ENCODE measurements around the gene NARF. TPM values are rescaled to one million over a fixed set of nuclear protein-coding genes. Genes with fewer than 3 reads are reported as not detected.

Gene NARF
- total and polyA plus RNA-seq, 2 of the 8 experiments (the other 6 are each of a cell fraction or from before 2014, with no cell fraction given) = 97.4 to 131 TPM

GRCh38 chr17:82416771-82417170 is 41.8 kb upstream of the NARF start:
- peaks cover 5 to 9% of the 10 kb centered on the region in 2 experiments for H4K20me1 ChIP-seq (replicated peaks in 1 of 2; ENCODE audit: control insufficient read depth in 1 of 2, insufficient read depth in 2 of 2, low read length in 2 of 2)
- FAIRE-seq (no peak), DNase-seq (ENCODE audit: low read depth in 1 of 2, low spot score in 2 of 2) (no peak)
- H3K4ac ChIP-seq (replicated peaks; ENCODE audit: insufficient read length, low read depth, low read length) = no peak overlapping the region
- H3K9ac ChIP-seq (replicated peaks in 1 of 4; ENCODE audit: extremely low read depth in 1 of 4, low read depth in 3 of 4, low read length in 3 of 4) = no peak overlapping the region
- ChIA-PET POLR2A (ENCODE audit: partially characterized antibody) (no interaction called here), CTCF (ENCODE audit: partially characterized antibody) (interaction anchor here (0.8 to 2.1 kb wide), 9 partner anchors 10 to 71 kb away, joined by 3 to 6 read pairs (median 3); no protein-coding TSS in a partner anchor)
- 84% methylated on average over 6 of the region's 6 CpGs; no CpG with 5 or more reads in 1 of the 2 experiments for WGBS, 2 experiments (ENCODE audit: extremely low coverage in 1 of 2, insufficient coverage in 1 of 2, insufficient read length in 1 of 2, insufficient replicate concordance in 2 of 2, low coverage in 1 of 2, low lambda C conversion rate in 2 of 2, missing lambda C conversion rate in 1 of 2)
- H2AK5ac ChIP-seq (ENCODE audit: low read depth, low read length) = no peak overlapping the region
- no peak overlapping the region for H4K8ac ChIP-seq (ENCODE audit: extremely low read depth, insufficient read depth, low read length)
- H2AFZ ChIP-seq (ENCODE audit: low read length) = no peak overlapping the region
- H3K79me1 ChIP-seq (ENCODE audit: low read depth, low read length) = peaks cover 2% of the 10 kb centered on the region; the same call in 1 of the 2 replicates
- H3K79me2 ChIP-seq (ENCODE audit: control insufficient read depth in 1 of 2, insufficient read depth in 2 of 2, low read length in 2 of 2) = no peaks in the 10 kb centered on the region
- no peak overlapping the region for H2BK20ac ChIP-seq (ENCODE audit: low read length)
- no peak overlapping the region for H4K91ac ChIP-seq (replicated peaks; ENCODE audit: insufficient read length, low read length)
- H3K18ac ChIP-seq (ENCODE audit: extremely low read depth, low read length) = no peak overlapping the region
- no peak overlapping the region for H3K56ac ChIP-seq (replicated peaks; ENCODE audit: insufficient read length, low read depth, low read length)
- no peak overlapping the region for H3K27ac ChIP-seq (ENCODE audit: low read depth, low read length)
- TF ChIP-seq CTCF (IDR thresholded peaks at IDR 0.05; ENCODE audit: control extremely low read depth in 1 of 3, insufficient read depth in 1 of 3, low read depth in 1 of 3, low read length in 3 of 3) = peak in 1 of 3 experiments; percentile 13; a peak in 1 of 4 replicates
- no peak for TF ChIP-seq ASH2L (IDR thresholded peaks at IDR 0.05; ENCODE audit: low read length)
- TF ChIP-seq USF2 (IDR thresholded peaks at IDR 0.05; ENCODE audit: low read length) = no peak
- peaks cover 0 to 2% (median 0%) of the 10 kb centered on the region in 4 experiments; a peak in 1 of 8 replicates for H3K36me3 ChIP-seq (ENCODE audit: control insufficient read depth in 2 of 4, insufficient read depth in 4 of 4, low read length in 3 of 4)
- no peak overlapping the region for H2BK12ac ChIP-seq (ENCODE audit: low read depth, low read length)
- no peak overlapping the region for H2BK120ac ChIP-seq (replicated peaks; ENCODE audit: low read depth, low read length)
- no peak overlapping the region for H4K5ac ChIP-seq (ENCODE audit: insufficient read length, low read depth, low read length)
- no peak overlapping the region for H3K4me3 ChIP-seq (ENCODE audit: extremely low read depth in 1 of 4, insufficient read depth in 2 of 4, low read depth in 3 of 4, low read length in 4 of 4)
- no peak overlapping the region for H3K4me2 ChIP-seq (ENCODE audit: insufficient read depth in 1 of 2, low read depth in 2 of 2, low read length in 2 of 2)
- H3K23me2 ChIP-seq (ENCODE audit: low read depth, low read length) = peaks cover 6% of the 10 kb centered on the region
- no peak overlapping the region for H2BK15ac ChIP-seq (ENCODE audit: low read length)
- no peaks in the 10 kb centered on the region for H3K9me3 ChIP-seq (ENCODE audit: insufficient read depth in 2 of 2, low read depth in 1 of 2, low read length in 1 of 2)
- H2BK5ac ChIP-seq (ENCODE audit: low read depth, low read length) = no peak overlapping the region
- H3K27me3 ChIP-seq (replicated peaks in 1 of 4; ENCODE audit: control insufficient read depth in 3 of 4, extremely low read depth in 1 of 4, insufficient read depth in 3 of 4, low read length in 3 of 4) = no peaks in the 10 kb centered on the region
- H3K4me1 ChIP-seq (replicated peaks in 1 of 4; ENCODE audit: control insufficient read depth in 3 of 4, insufficient read depth in 4 of 4, low read length in 3 of 4) = peaks cover 0 to 3% (median 1%) of the 10 kb centered on the region in 4 experiments; a peak in 4 of 7 replicates
- no peak overlapping the region for H3K23ac ChIP-seq (ENCODE audit: insufficient read length)
- no peak overlapping the region for H3K14ac ChIP-seq (ENCODE audit: insufficient read length)
